Rectal smooth muscle tissue (tissue), 1 donor: ENCODE results near the gene KANSL1.
"Not testable (repeated sequence)": the region's sequence is repeated elsewhere in the genome, so short reads cannot be mapped to it uniquely, and the experiment has no call there.

Experiments
- H3K27ac ChIP-seq: one replicate; pipeline ENCODE4 v1.7.0; 2013; ENCODE audit warnings: low read depth, low read length, inconsistent platforms
- H3K27me3 ChIP-seq: one replicate; pipeline ENCODE4 v1.7.0; 2013; ENCODE audit warnings: low read length; ENCODE audit not compliant: control insufficient read depth, insufficient read depth
- H3K36me3 ChIP-seq: one replicate; pipeline ENCODE4 v1.7.0; 2013; ENCODE audit warnings: low read length; ENCODE audit not compliant: control insufficient read depth, insufficient read depth
- H3K4me1 ChIP-seq: one replicate; pipeline ENCODE4 v1.7.0; 2013; ENCODE audit warnings: low read length; ENCODE audit not compliant: control insufficient read depth, insufficient read depth
- H3K4me3 ChIP-seq: one replicate; pipeline ENCODE4 v1.7.0; 2013; ENCODE audit warnings: low read length
- H3K9ac ChIP-seq: one replicate; pipeline ENCODE4 v1.7.0; 2013; ENCODE audit warnings: low read length

The KANSL1 gene

GRCh38 chr17:46184696-46185095, 8.5 kb downstream of the KANSL1 start:
- no peaks in the 10 kb centered on the region for H3K36me3 ChIP-seq
- no peaks in the 10 kb centered on the region for H3K27me3 ChIP-seq
- no peak overlapping the region for H3K4me3 ChIP-seq
- peaks cover 52% of the 10 kb centered on the region for H3K4me1 ChIP-seq
- H3K9ac ChIP-seq, result no peak overlapping the region
- no peak overlapping the region for H3K27ac ChIP-seq

GRCh38 chr17:46183383-46183782, 9.8 kb downstream of the KANSL1 start:
- peaks cover 44% of the 10 kb centered on the region for H3K4me1 ChIP-seq
- H3K27ac ChIP-seq, H3K36me3 ChIP-seq, H3K27me3 ChIP-seq, H3K9ac ChIP-seq, H3K4me3 ChIP-seq: not testable (repeated sequence)

- H3K4me1 ChIP-seq, result peaks cover 39% of the 10 kb centered on the region
- H3K27me3 ChIP-seq, result no peaks in the 10 kb centered on the region
- no peak overlapping the region for H3K27ac ChIP-seq
- H3K4me3 ChIP-seq, result no peak overlapping the region
- no peaks in the 10 kb centered on the region for H3K36me3 ChIP-seq
- no peak overlapping the region for H3K9ac ChIP-seq
Measured at GRCh38 chr17:46182961-46183360, 10.3 kb downstream of the KANSL1 start.

- Histone ChIP-seq H3K27ac (no peak overlapping the region), H3K4me3 (no peak overlapping the region), H3K36me3 (no peaks in the 10 kb centered on the region), H3K27me3 (no peaks in the 10 kb centered on the region), H3K4me1 (peaks cover 32% of the 10 kb centered on the region), H3K9ac (no peak overlapping the region)
Measured at GRCh38 chr17:46181940-46182339, 11.3 kb downstream of the KANSL1 start.

- not testable (repeated sequence) for H3K27me3 ChIP-seq, H3K9ac ChIP-seq, H3K4me3 ChIP-seq, H3K36me3 ChIP-seq, H3K27ac ChIP-seq
- peaks cover 34% of the 10 kb centered on the region for H3K4me1 ChIP-seq
Measured at GRCh38 chr17:46181316-46181715, 11.9 kb downstream of the KANSL1 start.

GRCh38 chr17:46180892-46181274, 12.3 kb downstream of the KANSL1 start:
- no peak overlapping the region for H3K9ac ChIP-seq
- no peak overlapping the region for H3K4me3 ChIP-seq
- no peaks in the 10 kb centered on the region for H3K27me3 ChIP-seq
- H3K4me1 ChIP-seq, result peaks cover 36% of the 10 kb centered on the region
- no peaks in the 10 kb centered on the region for H3K36me3 ChIP-seq
- H3K27ac ChIP-seq, result no peak overlapping the region

GRCh38 chr17:46180185-46180891, 12.9 kb downstream of the KANSL1 start:
- H3K4me1 ChIP-seq, result peaks cover 34% of the 10 kb centered on the region
- not testable (repeated sequence) for H3K27ac ChIP-seq, H3K36me3 ChIP-seq

GRCh38 chr17:46179375-46179999, 13.7 kb downstream of the KANSL1 start:
- Histone ChIP-seq H3K4me3 (no peak overlapping the region), H3K27me3 (no peaks in the 10 kb centered on the region), H3K9ac (no peak overlapping the region), H3K36me3 (no peaks in the 10 kb centered on the region), H3K4me1 (peaks cover 29% of the 10 kb centered on the region), H3K27ac (no peak overlapping the region)

More at GRCh38 chr17:46180185-46180891, 12.9 kb downstream of the KANSL1 start:
- H3K27me3 ChIP-seq, H3K9ac ChIP-seq, H3K4me3 ChIP-seq: not testable (repeated sequence)

- no peak overlapping the region for H3K4me3 ChIP-seq
- H3K27me3 ChIP-seq, result no peaks in the 10 kb centered on the region
- no peak overlapping the region for H3K27ac ChIP-seq
- H3K4me1 ChIP-seq, result peaks cover 31% of the 10 kb centered on the region
- H3K9ac ChIP-seq, result no peak overlapping the region
- no peaks in the 10 kb centered on the region for H3K36me3 ChIP-seq
Measured at GRCh38 chr17:46178550-46179214, 14.5 kb downstream of the KANSL1 start.

- Histone ChIP-seq H3K36me3 (no peaks in the 10 kb centered on the region), H3K4me3 (peak overlapping the region; percentile 1), H3K27me3 (no peaks in the 10 kb centered on the region), H3K9ac (no peak overlapping the region), H3K27ac (no peak overlapping the region), H3K4me1 (peaks cover 25% of the 10 kb centered on the region)
Measured at GRCh38 chr17:46176975-46177374, 16.3 kb downstream of the KANSL1 start.

GRCh38 chr17:46175891-46176290, 17.3 kb downstream of the KANSL1 start:
- H3K27ac ChIP-seq, result no peak overlapping the region
- no peaks in the 10 kb centered on the region for H3K27me3 ChIP-seq
- peaks cover 23% of the 10 kb centered on the region for H3K4me1 ChIP-seq

GRCh38 chr17:46173153-46173552, 20.1 kb downstream of the KANSL1 start:
- H3K4me3 ChIP-seq, result no peak overlapping the region
- H3K27me3 ChIP-seq, result no peaks in the 10 kb centered on the region
- H3K36me3 ChIP-seq, result peaks cover 19% of the 10 kb centered on the region
- H3K27ac ChIP-seq, result no peak overlapping the region
- H3K9ac ChIP-seq, result no peak overlapping the region
- H3K4me1 ChIP-seq, result peaks cover 22% of the 10 kb centered on the region

More at GRCh38 chr17:46175891-46176290, 17.3 kb downstream of the KANSL1 start:
- no peak overlapping the region for H3K4me3 ChIP-seq
- H3K36me3 ChIP-seq, result peaks cover 10% of the 10 kb centered on the region
- H3K9ac ChIP-seq, result no peak overlapping the region
